Measurements from ENCODE around the gene SETDB1. TPM values are rescaled to one million over a fixed set of nuclear protein-coding genes. Genes with fewer than 3 reads are reported as not detected.

Gene SETDB1
- total RNA-seq, 1 donor from 2014 or later, result 35.0 TPM

- no peaks in the 10 kb centered on the region for H3K36me3 Mint-ChIP-seq (ENCODE audit: low read depth)
- no peak for TF ChIP-seq CTCF (IDR thresholded peaks at IDR 0.05)
- H3K27ac Mint-ChIP-seq (ENCODE audit: unreplicated experiment), result no peak overlapping the region
- DNase-seq (ENCODE audit: low spot score), result no peak
- no peak overlapping the region for H3K4me3 Mint-ChIP-seq (ENCODE audit: unreplicated experiment)
- no peaks in the 10 kb centered on the region for H3K9me3 Mint-ChIP-seq (ENCODE audit: low read depth)
- no peaks in the 10 kb centered on the region for H3K27me3 Mint-ChIP-seq (ENCODE audit: low read depth)
- H3K4me1 Mint-ChIP-seq (ENCODE audit: low read depth), result peaks cover 31% of the 10 kb centered on the region
Observed at GRCh38 chr1:150981177-150981804, 55.1 kb downstream of the SETDB1 start.

GRCh38 chr1:150981805-150982712 lies 55.9 kb downstream of the SETDB1 start, which contains the start of gene ANXA9:
Gene ANXA9, plus strand, starts transcription at chr1:150982292. Its CDS starts 814 bp downstream, at chr1:150983106.
- Mint-ChIP-seq H3K9me3 (ENCODE audit: low read depth) (no peaks in the 10 kb centered on the region), H3K27ac (ENCODE audit: unreplicated experiment) (no peak within 1 kb of the TSS), H3K36me3 (ENCODE audit: low read depth) (no peaks in the 10 kb centered on the region), H3K27me3 (ENCODE audit: low read depth) (no peaks in the 10 kb centered on the region), H3K4me1 (ENCODE audit: low read depth) (peaks cover 23% of the 10 kb centered on the region), H3K4me3 (ENCODE audit: unreplicated experiment) (no peak within 1 kb of the TSS)
- DNase-seq (ENCODE audit: low spot score), result no peak
- no peak for TF ChIP-seq CTCF (IDR thresholded peaks at IDR 0.05)

GRCh38 chr1:150985179-150985825 lies 59.1 kb downstream of the SETDB1 start:
- no peaks in the 10 kb centered on the region for H3K27me3 Mint-ChIP-seq (ENCODE audit: low read depth)
- TF ChIP-seq CTCF (IDR thresholded peaks at IDR 0.05), result no peak
- no peak for DNase-seq (ENCODE audit: low spot score)
- H3K4me1 Mint-ChIP-seq (ENCODE audit: low read depth), result peaks cover 7% of the 10 kb centered on the region
- no peaks in the 10 kb centered on the region for H3K36me3 Mint-ChIP-seq (ENCODE audit: low read depth)
- no peaks in the 10 kb centered on the region for H3K9me3 Mint-ChIP-seq (ENCODE audit: low read depth)
- no peak overlapping the region for H3K27ac Mint-ChIP-seq (ENCODE audit: unreplicated experiment)
- H3K4me3 Mint-ChIP-seq (ENCODE audit: unreplicated experiment), result no peak overlapping the region

- Mint-ChIP-seq H3K4me3 (ENCODE audit: unreplicated experiment) (no peak overlapping the region), H3K27me3 (ENCODE audit: low read depth) (no peaks in the 10 kb centered on the region), H3K27ac (ENCODE audit: unreplicated experiment) (no peak overlapping the region), H3K9me3 (ENCODE audit: low read depth) (no peaks in the 10 kb centered on the region), H3K4me1 (ENCODE audit: low read depth) (no peaks in the 10 kb centered on the region), H3K36me3 (ENCODE audit: low read depth) (no peaks in the 10 kb centered on the region)
- no peak for TF ChIP-seq CTCF (IDR thresholded peaks at IDR 0.05)
- no peak for DNase-seq (ENCODE audit: low spot score)
Observed at GRCh38 chr1:150987924-150988323, 61.8 kb downstream of the SETDB1 start.

- no peak for TF ChIP-seq CTCF (IDR thresholded peaks at IDR 0.05)
Observed at GRCh38 chr1:150992626-150993025, 66.5 kb downstream of the SETDB1 start.

More at GRCh38 chr1:150992626-150993025, 66.5 kb downstream of the SETDB1 start:
- no peaks in the 10 kb centered on the region for H3K27me3 Mint-ChIP-seq (ENCODE audit: low read depth)
- no peak for DNase-seq (ENCODE audit: low spot score)
- no peaks in the 10 kb centered on the region for H3K9me3 Mint-ChIP-seq (ENCODE audit: low read depth)
- H3K36me3 Mint-ChIP-seq (ENCODE audit: low read depth), result peaks cover 6% of the 10 kb centered on the region
- H3K27ac Mint-ChIP-seq (ENCODE audit: unreplicated experiment), result no peak overlapping the region
- peaks cover 4% of the 10 kb centered on the region for H3K4me1 Mint-ChIP-seq (ENCODE audit: low read depth)
- no peak overlapping the region for H3K4me3 Mint-ChIP-seq (ENCODE audit: unreplicated experiment)

Measured in chondrocyte (in vitro differentiated cells).